Femur (tissue), 1 donor: ENCODE measurements around the gene TEX12.
"Not testable (repeated sequence)": the region's sequence is repeated elsewhere in the genome, so short reads cannot be mapped to it uniquely, and the experiment has no call there.

Experiments used
- DNase-seq: peaks from one replicate; pipeline ENCODE4 v3.0.0-alpha.2; 2017

Gene TEX12

GRCh38 chr11:112165049-112165448, 2.1 kb upstream of the TEX12 start:
- no peak for DNase-seq

- DNase-seq = no peak
Measured at GRCh38 chr11:112166562-112166961, 610 bp upstream of the TEX12 start.

- no peak for DNase-seq
Measured at GRCh38 chr11:112172362-112172994, 5.3 kb downstream of the TEX12 start.

GRCh38 chr11:112173152-112173551, 6.0 kb downstream of the TEX12 start:
- no peak for DNase-seq

- peak; percentile 93 for DNase-seq
Measured at GRCh38 chr11:112174789-112175598, 7.8 kb downstream of the TEX12 start, which contains the start of gene BCO2. Gene BCO2 (plus strand): TSS chr11:112175512. CDS start chr11:112175602, 90 bp downstream.

- no peak for DNase-seq
Measured at GRCh38 chr11:112175599-112175952, 8.4 kb downstream of the TEX12 start.

- no peak for DNase-seq
Measured at GRCh38 chr11:112176077-112176476, 8.9 kb downstream of the TEX12 start.

GRCh38 chr11:112177589-112177988, 10.4 kb downstream of the TEX12 start:
- DNase-seq = no peak

- no peak for DNase-seq
Measured at GRCh38 chr11:112178428-112178827, 11.3 kb downstream of the TEX12 start.

- DNase-seq = no peak
Measured at GRCh38 chr11:112178936-112179335, 11.8 kb downstream of the TEX12 start.

- no peak for DNase-seq
Measured at GRCh38 chr11:112179601-112180000, 12.4 kb downstream of the TEX12 start.

- no peak for DNase-seq
Measured at GRCh38 chr11:112182867-112183266, 15.7 kb downstream of the TEX12 start.

GRCh38 chr11:112185883-112186282, 18.7 kb downstream of the TEX12 start:
- no peak for DNase-seq

- DNase-seq = no peak
Measured at GRCh38 chr11:112186304-112186703, 19.1 kb downstream of the TEX12 start.

- not testable (repeated sequence) for DNase-seq
Measured at GRCh38 chr11:112195113-112195512, 27.9 kb downstream of the TEX12 start.

- no peak for DNase-seq
Measured at GRCh38 chr11:112195951-112196351, 28.8 kb downstream of the TEX12 start.

GRCh38 chr11:112196519-112197087, 29.4 kb downstream of the TEX12 start:
- no peak for DNase-seq

GRCh38 chr11:112199101-112199500, 31.9 kb downstream of the TEX12 start:
- DNase-seq = not testable (repeated sequence)

GRCh38 chr11:112200252-112200651, 33.1 kb downstream of the TEX12 start:
- DNase-seq = no peak

GRCh38 chr11:112206071-112206470, 38.9 kb downstream of the TEX12 start:
- DNase-seq = no peak

GRCh38 chr11:112210890-112211289, 43.7 kb downstream of the TEX12 start:
- no peak for DNase-seq

- DNase-seq = no peak
Measured at GRCh38 chr11:112211536-112211935, 44.4 kb downstream of the TEX12 start.

GRCh38 chr11:112212290-112212689, 45.1 kb downstream of the TEX12 start:
- DNase-seq = no peak

- DNase-seq = no peak
Measured at GRCh38 chr11:112212710-112213109, 45.5 kb downstream of the TEX12 start.
